ENCODE results near the gene MAP1A. TPM values are rescaled to one million over a fixed set of nuclear protein-coding genes. Genes with fewer than 3 reads are reported as not detected.
A peak's percentile ranks its signal among the peaks of the same experiment; 100 is the strongest.

The MAP1A gene
- total and polyA plus RNA-seq, 5 donors, result 29.7 to 87.6 (median 49.5) TPM

- Histone ChIP-seq H3K4me3 (ENCODE audit: low read length) (peak overlapping the region; percentile 44), H3K9me3 (ENCODE audit: control insufficient read depth, low read length) (no peaks in the 10 kb centered on the region), H3K4me1 (ENCODE audit: control insufficient read depth, insufficient read depth, low read length) (no peaks in the 10 kb centered on the region), H3K27me3 (ENCODE audit: control insufficient read depth, insufficient read depth) (no peaks in the 10 kb centered on the region), H3K27ac (ENCODE audit: low read length) (no peak overlapping the region)
- 10% methylated on average over 39 of the region's 39 CpGs for WGBS
- DNase-seq (peak in 2 of 3 donors; percentile 47 to 63), ATAC-seq (no peak)
- intact Hi-C loops (cut with DNase I), result no loop called here
Measured at GRCh38 chr15:43511012-43511885, 6.2 kb upstream of the MAP1A start.

- no peaks in the 10 kb centered on the region for H3K9me3 ChIP-seq (ENCODE audit: control insufficient read depth, low read length)
- intact Hi-C loops (cut with DNase I), result no loop called here
- no peak overlapping the region for H3K27ac ChIP-seq (ENCODE audit: low read length)
- H3K4me1 ChIP-seq (ENCODE audit: control insufficient read depth, insufficient read depth, low read length), result peaks cover 5% of the 10 kb centered on the region
- no peak for ATAC-seq
- H3K27me3 ChIP-seq (ENCODE audit: control insufficient read depth, insufficient read depth), result no peaks in the 10 kb centered on the region
- DNase-seq, result no peak
- 52% methylated on average over 1 of the region's 1 CpG for WGBS
- H3K4me3 ChIP-seq (ENCODE audit: low read length), result no peak overlapping the region
Measured at GRCh38 chr15:43513550-43513949, 3.9 kb upstream of the MAP1A start.

- peaks cover 5% of the 10 kb centered on the region for H3K4me1 ChIP-seq (ENCODE audit: control insufficient read depth, insufficient read depth, low read length)
- no peak overlapping the region for H3K27ac ChIP-seq (ENCODE audit: low read length)
- ATAC-seq, result peak; percentile 2 to 10
- H3K9me3 ChIP-seq (ENCODE audit: control insufficient read depth, low read length), result no peaks in the 10 kb centered on the region
- no peaks in the 10 kb centered on the region for H3K27me3 ChIP-seq (ENCODE audit: control insufficient read depth, insufficient read depth)
- H3K4me3 ChIP-seq (ENCODE audit: low read length), result no peak overlapping the region
- DNase-seq, result peak; percentile 73 to 89 (median 81)
- 53% methylated on average over 4 of the region's 4 CpGs for WGBS
- intact Hi-C loops (cut with DNase I), result no loop called here
Measured at GRCh38 chr15:43514241-43515057, 3.0 kb upstream of the MAP1A start.

DNA sequence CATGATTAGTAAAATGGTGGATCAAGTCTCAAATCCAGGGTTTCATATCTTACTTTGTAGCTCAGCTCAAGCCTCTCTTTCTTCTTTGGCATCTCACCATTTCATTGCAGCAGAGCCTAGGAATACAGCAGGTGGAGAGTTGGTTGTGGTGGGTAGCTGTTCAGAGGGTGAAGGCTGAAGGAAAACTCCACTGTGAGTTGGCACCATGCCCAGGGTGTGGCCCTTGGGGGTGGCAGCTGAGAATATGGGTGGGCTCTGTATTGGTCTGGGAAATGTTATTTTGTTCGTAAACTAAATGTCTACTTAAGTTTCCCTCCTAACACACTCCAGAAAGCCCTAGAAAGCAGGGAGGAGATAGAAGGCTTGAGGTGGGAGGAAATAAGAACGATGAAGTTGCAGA, 1.7 kb upstream of the MAP1A start:
- intact Hi-C loops (cut with DNase I), result no loop called here
- DNase-seq, result peak in 1 of 3 donors; percentile 48
- no peak for ATAC-seq
- Histone ChIP-seq H3K27ac (ENCODE audit: low read length) (peak overlapping the region; percentile 55), H3K4me3 (ENCODE audit: low read length) (no peak overlapping the region), H3K9me3 (ENCODE audit: control insufficient read depth, low read length) (no peaks in the 10 kb centered on the region), H3K27me3 (ENCODE audit: control insufficient read depth, insufficient read depth) (no peaks in the 10 kb centered on the region), H3K4me1 (ENCODE audit: control insufficient read depth, insufficient read depth, low read length) (peaks cover 5% of the 10 kb centered on the region)
- WGBS, result 33% methylated on average over 2 of the region's 2 CpGs

GRCh38 chr15:43516185-43516584, 1.2 kb upstream of the MAP1A start:
- WGBS, result 26% methylated on average over 5 of the region's 5 CpGs
- Histone ChIP-seq H3K4me3 (ENCODE audit: low read length) (no peak overlapping the region), H3K27ac (ENCODE audit: low read length) (peak overlapping the region; percentile 55), H3K4me1 (ENCODE audit: control insufficient read depth, insufficient read depth, low read length) (peaks cover 5% of the 10 kb centered on the region), H3K27me3 (ENCODE audit: control insufficient read depth, insufficient read depth) (no peaks in the 10 kb centered on the region), H3K9me3 (ENCODE audit: control insufficient read depth, low read length) (no peaks in the 10 kb centered on the region)
- DNase-seq (peak; percentile 82 to 88 (median 87)), ATAC-seq (peak; percentile 67 to 83)
- intact Hi-C loops (cut with DNase I), result no loop called here

DNA sequence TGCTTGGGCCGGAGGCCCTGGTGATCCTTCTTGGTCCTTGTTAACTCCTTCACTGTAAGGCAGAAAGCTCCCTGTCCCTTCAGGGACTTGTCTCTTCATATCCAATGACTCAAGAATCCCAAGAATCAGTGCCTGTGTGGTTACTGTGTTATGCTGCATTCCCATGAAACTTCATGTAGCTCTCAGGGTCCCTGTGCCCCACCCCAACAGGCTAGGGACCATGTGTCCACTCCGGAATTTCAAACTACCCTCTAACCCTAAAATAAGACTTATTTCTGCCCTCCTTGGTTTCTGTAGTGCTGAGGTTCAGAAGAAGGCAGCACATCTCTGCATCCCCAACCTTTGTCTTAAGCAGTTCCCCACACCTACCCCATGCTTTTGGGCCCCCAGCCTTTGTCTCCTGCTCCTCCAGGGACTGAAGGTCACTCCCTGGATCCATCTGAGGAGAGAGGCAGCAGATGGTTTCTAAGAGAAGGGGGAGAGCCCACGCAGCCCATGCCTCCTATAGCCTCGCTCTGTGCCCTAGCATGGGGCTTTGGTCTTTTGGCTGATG, 531 bp upstream of the MAP1A start:
- peaks cover 5% of the 10 kb centered on the region for H3K4me1 ChIP-seq (ENCODE audit: control insufficient read depth, insufficient read depth, low read length)
- H3K27ac ChIP-seq (ENCODE audit: low read length), result peak overlapping the region; percentile 83
- no peak for DNase-seq
- WGBS, result 26% methylated on average over 4 of the region's 4 CpGs
- ATAC-seq, result no peak
- peak overlapping the region; percentile 46 for H3K4me3 ChIP-seq (ENCODE audit: low read length)
- H3K9me3 ChIP-seq (ENCODE audit: control insufficient read depth, low read length), result no peaks in the 10 kb centered on the region
- intact Hi-C loops (cut with DNase I), result no loop called here
- no peaks in the 10 kb centered on the region for H3K27me3 ChIP-seq (ENCODE audit: control insufficient read depth, insufficient read depth)

- H3K4me1 ChIP-seq (ENCODE audit: control insufficient read depth, insufficient read depth, low read length), result peaks cover 5% of the 10 kb centered on the region
- peak overlapping the region; percentile 44 for H3K27ac ChIP-seq (ENCODE audit: low read length)
- H3K9me3 ChIP-seq (ENCODE audit: control insufficient read depth, low read length), result no peaks in the 10 kb centered on the region
- H3K4me3 ChIP-seq (ENCODE audit: low read length), result peak overlapping the region; percentile 46
- peak in 1 of 3 donors; percentile 60 for DNase-seq
- intact Hi-C loops (cut with DNase I), result no loop called here
- H3K27me3 ChIP-seq (ENCODE audit: control insufficient read depth, insufficient read depth), result no peaks in the 10 kb centered on the region
- WGBS, result under 1% methylated on average over 18 of the region's 18 CpGs
- peak; percentile 34 to 40 for ATAC-seq
Measured at GRCh38 chr15:43518197-43518761, 871 bp downstream of the MAP1A start.

DNA sequence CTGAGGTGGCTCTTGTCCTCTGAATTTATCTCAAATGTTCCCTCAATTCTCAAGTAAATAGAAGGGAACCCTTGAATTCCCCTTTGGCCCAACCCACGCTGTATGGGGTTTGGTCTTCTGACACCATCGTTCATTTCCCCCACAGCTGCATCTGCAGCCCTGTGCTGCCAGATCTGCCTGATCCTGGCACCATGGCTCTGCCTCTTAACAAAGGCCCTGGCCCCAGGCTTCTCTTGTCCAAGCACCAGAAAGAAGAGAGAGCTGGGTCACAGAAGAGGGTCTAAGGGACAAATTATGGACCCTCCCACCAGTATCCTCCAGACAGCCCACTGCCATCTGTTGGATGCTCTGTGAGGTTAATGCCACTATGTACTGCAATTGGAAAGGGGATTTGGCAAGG, 1.8 kb downstream of the MAP1A start:
- intact Hi-C loops (cut with DNase I), result no loop called here
- H3K4me3 ChIP-seq (ENCODE audit: low read length), result no peak overlapping the region
- no peak overlapping the region for H3K27ac ChIP-seq (ENCODE audit: low read length)
- ATAC-seq (no peak), DNase-seq (no peak)
- no peaks in the 10 kb centered on the region for H3K9me3 ChIP-seq (ENCODE audit: control insufficient read depth, low read length)
- peaks cover 5% of the 10 kb centered on the region for H3K4me1 ChIP-seq (ENCODE audit: control insufficient read depth, insufficient read depth, low read length)
- no peaks in the 10 kb centered on the region for H3K27me3 ChIP-seq (ENCODE audit: control insufficient read depth, insufficient read depth)
- 64% methylated on average over 2 of the region's 2 CpGs for WGBS

- WGBS, result 66% methylated on average over 2 of the region's 2 CpGs
- H3K27ac ChIP-seq (ENCODE audit: low read length), result no peak overlapping the region
- intact Hi-C loops (cut with DNase I), result no loop called here
- no peak for DNase-seq
- no peaks in the 10 kb centered on the region for H3K9me3 ChIP-seq (ENCODE audit: control insufficient read depth, low read length)
- H3K4me3 ChIP-seq (ENCODE audit: low read length), result no peak overlapping the region
- no peaks in the 10 kb centered on the region for H3K27me3 ChIP-seq (ENCODE audit: control insufficient read depth, insufficient read depth)
- peaks cover 5% of the 10 kb centered on the region for H3K4me1 ChIP-seq (ENCODE audit: control insufficient read depth, insufficient read depth, low read length)
- no peak for ATAC-seq
Measured at GRCh38 chr15:43520138-43520537, 2.7 kb downstream of the MAP1A start.

DNA sequence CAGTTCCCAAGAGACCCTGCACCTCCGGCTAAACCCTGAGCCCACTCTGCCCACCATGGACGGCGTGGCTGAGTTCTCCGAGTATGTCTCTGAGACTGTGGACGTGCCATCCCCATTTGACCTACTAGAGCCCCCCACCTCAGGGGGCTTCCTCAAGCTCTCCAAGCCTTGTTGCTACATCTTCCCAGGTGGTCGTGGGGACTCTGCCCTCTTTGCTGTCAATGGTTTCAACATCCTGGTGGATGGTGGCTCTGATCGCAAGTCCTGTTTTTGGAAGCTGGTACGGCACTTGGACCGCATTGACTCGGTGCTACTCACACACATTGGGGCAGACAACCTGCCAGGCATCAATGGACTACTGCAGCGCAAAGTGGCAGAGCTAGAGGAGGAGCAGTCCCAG, 4.0 kb downstream of the MAP1A start:
- Histone ChIP-seq H3K4me3 (ENCODE audit: low read length) (no peak overlapping the region), H3K9me3 (ENCODE audit: control insufficient read depth, low read length) (no peaks in the 10 kb centered on the region), H3K27me3 (ENCODE audit: control insufficient read depth, insufficient read depth) (no peaks in the 10 kb centered on the region), H3K4me1 (ENCODE audit: control insufficient read depth, insufficient read depth, low read length) (peaks cover 5% of the 10 kb centered on the region), H3K27ac (ENCODE audit: low read length) (no peak overlapping the region)
- WGBS, result 95% methylated on average over 11 of the region's 11 CpGs
- DNase-seq (no peak), ATAC-seq (no peak)
- intact Hi-C loops (cut with DNase I), result no loop called here
